Urinary bladder (tissue), 4 donors: ENCODE data around the gene FCRLB. TPM values are rescaled to one million over a fixed set of nuclear protein-coding genes. Genes with fewer than 3 reads are reported as not detected.

Experiments
- DNase-seq: peaks from one replicate; pipeline ENCODE4 v3.0.0-alpha.2; 2015; ENCODE audit errors: extremely low spot score
- H3K27ac ChIP-seq: one replicate; pipeline ENCODE4 v1.5.1; 2013; ENCODE audit warnings: low read depth, mild to moderate bottlenecking, moderate library complexity
- H3K36me3 ChIP-seq: one replicate; pipeline ENCODE4 v1.6.1; 2013; ENCODE audit warnings: mild to moderate bottlenecking, moderate library complexity; ENCODE audit not compliant: insufficient read depth
- H3K4me1 ChIP-seq: one replicate; pipeline ENCODE4 v1.6.1; 2013; ENCODE audit warnings: mild to moderate bottlenecking, moderate library complexity; ENCODE audit not compliant: insufficient read depth
- H3K4me3 ChIP-seq: one replicate; pipeline ENCODE4 v1.5.1; 2013; ENCODE audit warnings: low read depth, low read length
- WGBS: extraction: QIAGEN DNeasy Blood & Tissue Kit; methylation state at CpG from one replicate; pipeline ENCODE4 v1.1.7; 2013; 5-methylcytosine and 5-hydroxymethylcytosine counted together
- polyA plus RNA-seq: library from polyadenylated mRNA; stranded (reverse); fragments of 200-250 nt; gene quantifications from one replicate; pipeline ENCODE4 v1.2.3, GENCODE V29; 2013
- small RNA-seq: library from RNA; depleted of rRNA; stranded (forward); fragments of <200 nt; gene quantifications from one replicate; pipeline ENCODE3, GENCODE V24; 2014
- total RNA-seq: library from RNA; depleted of rRNA; stranded (reverse); fragments of >200 nt; gene quantifications from one replicate; pipeline ENCODE4 v1.2.3, GENCODE V29; 2014
- donor health status: healthy with polysubstance abuse.
- donor health status: healthy.

FCRLB gene
- total and polyA plus RNA-seq, 2 donors: 1.1 to 3.6 TPM

GRCh38 chr1:161771973-161772372, 50.6 kb downstream of the FCRLB start:
- WGBS: 77% methylated on average over 2 of the region's 2 CpGs
- no peak overlapping the region for H3K4me3 ChIP-seq
- no peaks in the 10 kb centered on the region for H3K4me1 ChIP-seq
- H3K36me3 ChIP-seq: no peaks in the 10 kb centered on the region
- DNase-seq: no peak
- peak overlapping the region; percentile 23 for H3K27ac ChIP-seq

- Histone ChIP-seq H3K4me3 (no peak overlapping the region), H3K4me1 (no peaks in the 10 kb centered on the region), H3K36me3 (no peaks in the 10 kb centered on the region), H3K27ac (peak overlapping the region; percentile 23)
- DNase-seq: no peak
Observed at GRCh38 chr1:161772397-161772796, 51.1 kb downstream of the FCRLB start.

- no peaks in the 10 kb centered on the region for H3K36me3 ChIP-seq
- no peak overlapping the region for H3K27ac ChIP-seq
- 55% methylated on average over 4 of the region's 4 CpGs for WGBS
- H3K4me3 ChIP-seq: no peak overlapping the region
- no peak for DNase-seq
- no peaks in the 10 kb centered on the region for H3K4me1 ChIP-seq
Observed at GRCh38 chr1:161773791-161774190, 52.4 kb downstream of the FCRLB start.

GRCh38 chr1:161777261-161777660, 55.9 kb downstream of the FCRLB start:
- H3K27ac ChIP-seq: no peak overlapping the region
- no peak overlapping the region for H3K4me3 ChIP-seq
- H3K36me3 ChIP-seq: no peaks in the 10 kb centered on the region
- DNase-seq: no peak
- WGBS: 94% methylated on average over 2 of the region's 2 CpGs
- H3K4me1 ChIP-seq: no peaks in the 10 kb centered on the region

Small RNA genes lying within 50 kb of the gene (small RNA-seq; reads per million reads assigned to genes)
- gene RF00019 (not detected), gene RN7SL466P (not detected)

Other genes with a start within 250 kb of the FCRLB start
- 37.9 TPM for gene FCGR2A, start 216.1 kb upstream of the FCRLB start, total RNA-seq
- 27.7 TPM for gene FCGR2A, start 216.1 kb upstream of the FCRLB start, polyA plus RNA-seq
- gene HSPA6, start 197.0 kb upstream of the FCRLB start, total RNA-seq: 1.2 TPM
- gene HSPA6, start 197.0 kb upstream of the FCRLB start, polyA plus RNA-seq: 5.6 TPM
- 4.5 TPM for gene FCGR3A, start 171.7 kb upstream of the FCRLB start, total RNA-seq
- gene FCGR3A, start 171.7 kb upstream of the FCRLB start, polyA plus RNA-seq: 29.0 TPM
- 1.2 TPM for gene FCGR3B, start 90.4 kb upstream of the FCRLB start, total RNA-seq
- gene FCGR3B, start 90.4 kb upstream of the FCRLB start, polyA plus RNA-seq: 0.67 TPM
- 3.4 TPM for gene FCGR2B, start 58.4 kb upstream of the FCRLB start, total RNA-seq
- 25.3 TPM for gene FCGR2B, start 58.4 kb upstream of the FCRLB start, polyA plus RNA-seq
- gene FCRLA, start 14.3 kb upstream of the FCRLB start, total RNA-seq: 0.48 TPM
- not detected for gene FCRLA, start 14.3 kb upstream of the FCRLB start, polyA plus RNA-seq
- gene DUSP12, start 28.2 kb downstream of the FCRLB start, total RNA-seq: 41.8 TPM
- gene DUSP12, start 28.2 kb downstream of the FCRLB start, polyA plus RNA-seq: 27.9 TPM
- 39.4 TPM for gene ATF6, start 44.8 kb downstream of the FCRLB start, total RNA-seq
- 13.0 TPM for gene ATF6, start 44.8 kb downstream of the FCRLB start, polyA plus RNA-seq